HG03135 (cell line): ENCODE measurements around the gene MYL3.
A peak's percentile ranks its signal among the peaks of the same experiment; 100 is the strongest.

ENCODE experiments used
- ATAC-seq: cut with Tn5 transposase; IDR thresholded peaks from one replicate; pipeline ENCODE4 v1.9.1; 2021; ENCODE audit warnings: mild to moderate bottlenecking, moderate library complexity; ENCODE audit not compliant: unreplicated experiment

The MYL3 gene

DNA sequence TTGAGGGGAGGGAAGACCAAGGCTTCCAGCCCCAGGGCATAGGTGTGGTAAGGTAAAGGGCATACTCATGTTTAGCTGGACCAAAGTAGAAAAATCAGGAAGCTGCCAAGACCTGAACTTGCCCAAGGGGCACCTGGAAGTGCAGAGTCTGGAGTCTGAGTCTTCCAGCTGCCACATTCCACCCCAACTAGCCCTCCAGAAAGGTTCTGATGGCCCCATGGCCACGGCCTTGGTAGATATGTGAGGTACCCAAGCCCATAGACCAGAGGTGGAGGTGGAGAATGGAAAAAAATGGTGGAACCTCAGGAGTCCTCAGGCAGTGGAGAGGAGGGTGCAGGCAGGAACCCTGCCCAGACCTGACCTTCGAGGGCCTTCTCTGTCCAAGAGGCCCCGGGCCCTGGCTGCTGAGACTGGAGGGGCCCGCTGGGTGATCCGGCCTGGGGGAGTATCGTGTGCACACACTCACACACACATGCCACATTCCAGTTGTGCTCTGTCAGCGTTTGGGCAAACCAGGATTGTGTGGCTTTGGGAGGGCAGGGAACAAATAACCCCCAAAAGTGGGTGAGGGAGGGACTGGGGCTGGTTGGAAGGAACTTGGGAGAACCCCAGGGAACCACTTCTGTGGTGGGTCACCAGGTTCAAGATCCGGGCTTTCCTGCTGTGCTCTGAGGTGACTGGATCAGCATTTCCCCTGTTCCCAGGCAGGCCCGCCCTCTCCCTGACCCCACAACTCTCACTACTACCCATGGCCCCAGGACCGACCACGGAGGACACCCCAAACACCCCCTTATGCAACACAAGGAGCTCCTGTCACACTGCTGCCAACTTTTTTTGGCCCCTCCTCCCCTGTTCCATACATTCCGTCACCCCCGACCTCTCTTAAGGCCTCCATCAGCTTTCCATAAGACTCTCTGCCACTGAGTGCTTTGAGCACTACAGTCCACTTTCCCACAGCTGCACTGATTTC, 11.6 kb downstream of the MYL3 start:
- ATAC-seq, result no peak

DNA sequence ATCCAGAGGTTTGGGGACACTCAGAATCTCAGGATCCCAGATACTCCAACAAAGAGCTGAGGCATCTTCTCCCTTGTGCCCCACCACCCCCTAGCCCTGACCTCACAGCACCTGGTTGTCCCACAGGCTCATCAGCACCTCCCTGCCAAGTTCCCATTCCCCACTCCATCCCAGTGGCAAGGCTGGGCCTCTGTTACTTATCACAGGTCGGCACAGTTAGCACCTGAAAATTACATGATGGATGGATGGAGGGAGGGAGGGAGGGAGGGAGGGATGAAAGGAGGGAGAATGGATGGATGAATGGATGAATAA, 12.8 kb downstream of the MYL3 start:
- ATAC-seq, result no peak

DNA sequence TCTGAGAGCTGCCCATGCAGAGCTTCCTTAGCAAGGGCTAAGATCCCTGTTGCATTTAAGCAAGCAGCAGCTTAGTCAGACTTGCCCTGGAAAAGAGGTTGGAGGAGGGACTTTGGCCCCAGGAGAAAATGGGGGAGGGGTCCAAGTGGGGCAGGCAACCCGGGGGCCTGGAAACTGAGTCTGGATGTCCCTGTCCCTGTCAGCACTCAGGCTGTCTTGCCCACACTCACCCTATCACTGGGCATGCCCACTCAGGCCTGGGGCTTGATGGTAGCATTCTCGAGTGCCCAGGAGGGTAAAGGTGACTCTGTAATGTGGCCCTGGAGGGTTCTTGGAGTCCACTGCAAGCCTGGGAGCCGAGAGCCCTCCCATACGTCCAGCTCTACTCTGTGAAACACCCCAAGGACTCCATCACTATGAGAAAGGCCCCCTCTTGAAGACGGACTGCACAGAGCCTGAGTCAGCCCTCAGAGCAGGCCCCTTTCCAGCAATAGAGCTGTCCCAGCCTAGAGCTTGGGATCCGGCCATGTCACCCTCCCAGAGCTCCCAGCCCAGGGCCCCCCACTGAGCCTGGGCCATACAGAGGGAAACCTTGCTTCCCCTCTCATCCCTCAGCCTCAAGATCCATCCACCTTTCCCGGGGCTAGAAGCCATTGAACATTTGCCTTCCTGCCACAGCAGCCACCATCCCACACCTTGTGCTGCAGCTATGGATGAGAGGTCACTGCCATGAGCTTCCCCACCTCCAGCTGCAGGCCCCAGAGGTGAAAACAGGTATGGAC, 13.4 kb downstream of the MYL3 start:
- ATAC-seq, result no peak

DNA sequence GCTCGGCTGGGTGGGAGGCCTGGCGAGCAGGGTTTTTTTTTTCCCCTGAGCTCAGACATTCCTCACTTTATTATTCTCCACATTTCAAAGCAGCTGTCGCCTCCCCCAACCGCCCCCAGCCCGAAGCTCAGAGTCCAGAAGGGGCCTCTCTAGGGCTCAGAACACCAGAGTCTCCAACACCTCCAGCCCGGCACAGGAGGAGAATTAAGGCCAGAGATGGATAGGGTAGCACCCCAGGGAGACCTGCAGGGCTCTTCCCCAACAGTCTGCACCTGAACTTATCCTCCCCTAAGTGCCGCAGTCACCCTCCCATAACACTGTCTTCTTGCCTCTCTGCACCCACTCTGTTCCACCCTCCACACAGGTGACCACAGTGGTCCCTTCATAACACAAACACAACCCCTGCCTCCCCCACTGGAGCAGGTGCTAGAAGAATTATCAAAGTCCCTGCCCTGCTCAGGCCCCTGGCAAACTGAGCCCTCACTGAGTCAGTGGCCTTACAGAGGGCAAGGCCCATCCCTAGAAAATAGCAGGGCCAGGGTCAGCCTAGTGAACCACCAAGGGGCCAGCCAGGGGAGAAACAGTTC, 14.1 kb downstream of the MYL3 start:
- no peak for ATAC-seq

DNA sequence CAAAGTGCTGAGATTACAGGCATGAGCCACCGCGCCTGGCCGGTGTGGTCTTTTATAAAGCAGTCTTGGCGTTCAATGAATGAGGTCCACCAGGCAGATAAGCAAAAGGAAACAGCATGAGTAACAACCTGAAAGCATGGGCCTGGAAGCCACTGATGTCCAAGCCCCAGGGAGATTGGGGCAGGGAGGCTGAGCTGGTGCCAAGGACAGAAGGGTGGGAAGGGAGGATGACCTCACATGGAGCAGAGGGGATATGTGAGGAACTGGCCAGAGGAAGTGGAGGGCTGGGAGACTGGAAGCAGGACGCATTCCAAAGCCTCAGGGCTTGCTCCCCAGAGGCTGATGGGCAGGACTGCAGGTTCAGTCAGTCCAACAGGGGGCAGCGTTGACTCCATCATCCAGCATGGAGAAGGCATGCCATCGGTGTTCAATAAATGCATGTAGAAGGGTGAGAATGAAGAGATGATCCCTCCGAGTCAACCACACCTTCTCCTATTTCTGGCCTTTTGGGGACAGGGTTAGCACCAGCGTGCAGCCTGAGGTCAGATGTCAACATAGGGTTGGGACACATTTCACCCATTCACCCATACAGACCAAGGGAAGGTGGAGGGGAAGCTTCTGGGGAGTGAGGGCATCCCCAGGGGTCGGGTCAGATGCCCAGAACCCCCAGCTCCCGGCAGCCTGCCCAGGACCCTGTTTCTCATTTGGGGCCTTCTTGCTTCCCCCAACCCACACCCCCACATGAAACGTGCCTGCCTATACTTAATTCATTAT, 14.8 kb downstream of the MYL3 start:
- no peak for ATAC-seq

DNA sequence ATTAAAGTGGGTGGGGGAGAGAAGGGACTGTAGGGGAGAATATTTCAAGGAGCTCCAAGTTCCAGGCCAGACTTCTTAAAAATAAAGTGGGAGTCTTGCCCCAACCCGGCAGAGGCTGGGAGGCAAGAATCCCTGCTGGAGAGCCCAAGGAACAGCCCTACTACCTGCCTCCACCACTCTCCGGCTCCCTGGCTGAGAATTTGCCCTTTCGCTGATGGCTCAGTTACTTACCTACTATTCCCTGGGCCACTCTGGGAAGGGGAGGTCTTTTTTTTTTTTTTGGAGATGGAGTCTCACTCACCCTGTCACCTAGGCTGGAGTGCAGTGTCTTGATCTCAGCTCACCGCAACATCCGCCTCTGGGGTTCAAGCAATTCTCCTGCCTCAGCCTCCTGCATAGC, 15.5 kb downstream of the MYL3 start:
- no peak for ATAC-seq

DNA sequence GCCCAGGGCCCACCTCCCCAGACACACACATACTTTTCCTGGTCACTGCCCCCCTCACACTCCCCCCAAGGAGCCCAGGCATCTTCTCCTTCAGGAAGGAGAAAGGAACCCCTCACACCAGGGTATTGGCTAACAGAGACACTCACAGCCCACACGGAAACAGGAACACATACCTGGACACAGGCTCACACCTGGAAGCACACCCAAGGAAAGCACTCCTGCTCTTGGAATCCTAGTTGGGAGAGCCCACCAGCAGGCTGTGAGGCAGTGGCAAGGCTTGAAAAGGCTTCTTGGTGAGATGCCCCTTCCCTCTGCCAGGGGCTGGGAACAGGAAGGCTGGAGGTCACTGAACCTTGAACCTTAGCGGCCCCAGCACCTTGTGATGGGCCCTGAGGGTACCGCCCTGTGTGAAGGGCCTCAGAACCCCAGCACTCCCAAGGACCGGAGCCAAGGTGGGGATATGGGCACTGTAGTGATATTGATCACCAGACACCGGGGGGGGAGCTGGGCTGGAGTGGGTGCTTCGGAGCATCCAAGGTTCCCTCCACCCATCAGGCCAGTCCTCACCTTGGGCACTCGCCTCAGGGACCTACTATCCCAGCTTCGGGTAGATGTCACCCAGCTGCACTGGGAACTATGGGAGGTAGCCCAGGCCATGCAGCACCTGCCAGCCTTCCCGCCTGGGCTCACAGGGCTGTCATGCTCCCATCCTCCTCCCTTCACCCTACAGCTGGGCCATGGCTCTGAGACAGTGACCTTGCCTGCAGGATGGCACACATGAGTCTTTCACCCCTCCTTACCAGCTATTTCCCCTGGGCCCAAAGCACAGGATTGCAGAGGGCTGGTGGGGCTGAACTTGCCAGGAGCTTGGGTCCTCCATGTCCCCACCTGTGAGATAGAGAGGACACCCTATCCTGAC, 16.4 kb downstream of the MYL3 start:
- no peak for ATAC-seq

DNA sequence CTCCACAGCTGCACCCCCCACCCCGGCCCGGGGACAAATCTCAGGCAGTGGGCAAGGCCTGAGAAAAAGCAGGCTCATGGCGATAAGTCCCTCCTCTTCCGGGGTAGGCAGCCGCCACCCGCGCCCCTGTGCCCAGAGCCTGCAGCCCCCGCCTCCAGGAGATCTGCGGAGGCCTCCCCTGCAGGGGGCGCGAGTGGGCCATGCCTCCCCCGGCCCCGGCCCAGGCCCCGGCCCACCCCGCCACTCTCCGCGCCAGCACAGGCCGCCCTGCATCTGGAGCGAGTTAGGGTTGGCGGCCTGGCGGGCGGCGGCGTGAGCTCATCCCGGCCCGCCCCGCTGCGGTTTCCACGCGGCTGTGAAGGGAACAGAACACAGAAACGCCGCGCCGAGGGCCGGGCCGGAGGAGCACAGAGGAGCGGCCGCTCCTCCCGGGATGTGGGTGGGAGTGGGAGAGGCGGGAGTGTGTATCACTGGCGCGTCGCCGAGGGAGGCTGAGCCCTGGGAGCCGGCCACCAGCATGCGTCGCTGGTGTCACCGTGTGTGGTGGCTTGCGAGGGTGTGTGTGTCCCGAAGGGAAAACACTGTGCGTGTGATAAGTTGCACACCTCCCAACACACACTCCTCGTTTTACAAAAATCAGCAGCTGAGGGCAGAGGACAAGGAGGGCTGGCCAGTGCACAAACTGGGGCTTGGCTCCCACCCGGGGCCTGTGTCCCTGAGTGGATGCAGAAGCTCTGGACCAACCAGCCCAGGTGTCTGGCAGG, 17.2 kb downstream of the MYL3 start:
- ATAC-seq, result peak; percentile 75

DNA sequence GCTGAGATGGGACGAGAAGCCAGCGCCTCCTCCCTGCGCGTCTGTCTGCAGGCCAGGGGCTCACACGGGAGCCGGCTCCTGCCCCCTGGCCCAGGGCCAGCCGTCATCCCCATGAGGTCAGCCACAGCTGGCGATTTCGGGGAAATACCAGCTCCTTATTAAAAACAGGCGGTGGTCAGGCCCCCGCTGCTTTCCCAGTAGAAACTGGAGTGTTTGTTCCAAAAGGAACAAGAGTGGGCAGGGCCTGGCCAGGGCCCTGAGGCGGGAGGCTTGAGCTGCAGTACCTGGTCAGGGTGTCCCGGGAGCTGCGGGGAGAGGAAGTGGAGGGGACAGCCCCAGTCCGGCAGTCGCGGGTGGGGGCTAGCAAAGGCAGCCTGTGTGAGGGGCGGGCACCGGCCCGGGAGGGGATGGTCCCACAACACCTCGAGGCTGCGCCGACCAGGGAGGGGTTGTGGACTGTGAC, 17.8 kb downstream of the MYL3 start:
- peak; percentile 56 for ATAC-seq

DNA sequence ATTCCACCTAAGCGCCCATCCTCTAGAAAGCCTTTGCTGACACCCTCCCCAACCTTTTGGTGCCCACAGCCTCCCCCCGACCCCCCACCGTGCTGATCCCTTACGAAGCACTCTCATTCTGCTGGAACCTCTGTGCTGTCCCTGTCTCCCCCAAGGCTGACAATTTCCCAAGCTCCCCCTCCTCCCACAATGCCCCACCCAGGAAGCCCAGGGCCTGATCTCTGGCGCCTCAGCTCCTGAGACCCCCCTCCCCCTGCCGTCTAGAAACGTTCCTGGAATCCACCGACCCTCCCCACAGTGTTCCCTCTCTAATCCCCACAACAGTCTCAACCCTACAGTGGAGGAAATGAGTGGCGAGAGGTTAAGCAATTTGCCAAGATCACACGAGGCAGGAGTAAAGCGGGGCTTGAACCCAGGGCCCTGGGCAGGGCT, 18.3 kb downstream of the MYL3 start:
- ATAC-seq, result no peak

DNA sequence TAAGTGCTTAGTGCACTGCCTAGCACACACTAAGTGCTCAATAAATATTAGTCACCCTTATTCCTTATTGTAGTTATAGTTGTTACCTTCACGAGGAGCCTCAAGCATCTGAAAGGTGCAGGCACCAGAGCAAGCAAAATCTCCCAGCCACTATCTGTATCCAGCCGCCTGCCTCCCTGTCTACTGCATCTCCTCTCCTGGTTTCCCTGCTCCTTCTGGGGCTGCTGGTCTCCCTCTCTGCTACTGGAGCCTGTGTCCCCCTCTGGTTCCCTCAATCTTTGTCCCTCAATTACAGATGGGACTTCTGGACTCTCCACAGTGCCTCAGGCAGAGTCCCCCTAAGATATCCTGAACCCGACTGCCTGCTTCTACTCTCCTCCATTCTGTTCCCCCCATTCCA, 18.8 kb downstream of the MYL3 start:
- no peak for ATAC-seq

DNA sequence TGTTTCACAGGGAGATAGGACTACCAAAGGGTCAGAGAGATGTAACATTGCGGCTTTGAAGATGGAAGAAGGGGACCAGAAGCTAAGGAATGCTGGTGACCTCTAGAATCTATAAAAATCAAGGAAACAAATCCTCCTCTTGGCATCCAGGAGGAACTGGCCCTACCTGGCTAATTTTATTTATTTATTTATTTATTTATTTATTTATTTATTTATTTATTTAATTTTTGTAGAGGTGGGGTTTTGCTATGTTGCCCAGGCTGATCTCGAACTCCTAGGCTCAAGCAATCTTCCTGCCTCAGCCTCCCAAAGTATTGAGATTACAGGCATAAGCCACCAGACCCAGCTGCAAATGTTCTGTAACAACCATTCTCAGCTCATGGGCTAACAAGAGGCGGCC, 19.7 kb downstream of the MYL3 start:
- ATAC-seq, result no peak

DNA sequence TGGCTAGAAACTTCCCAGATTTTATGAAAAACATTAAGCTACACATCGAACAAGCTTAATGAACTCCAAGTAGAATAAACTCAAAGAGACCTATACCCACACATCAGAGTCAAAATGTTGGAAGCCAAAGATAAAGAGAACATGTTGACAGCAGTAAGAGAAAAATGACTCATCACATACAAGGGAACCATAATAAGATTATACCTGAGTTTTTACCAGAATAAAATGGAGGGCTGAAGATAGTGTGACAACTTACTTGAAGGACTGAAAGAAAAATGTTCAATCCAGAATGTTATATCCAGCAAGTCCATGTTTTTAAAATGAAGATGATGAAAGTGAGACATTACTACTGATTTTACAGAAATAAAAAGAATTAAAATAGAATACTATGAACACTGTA, 22.8 kb downstream of the MYL3 start:
- no peak for ATAC-seq

DNA sequence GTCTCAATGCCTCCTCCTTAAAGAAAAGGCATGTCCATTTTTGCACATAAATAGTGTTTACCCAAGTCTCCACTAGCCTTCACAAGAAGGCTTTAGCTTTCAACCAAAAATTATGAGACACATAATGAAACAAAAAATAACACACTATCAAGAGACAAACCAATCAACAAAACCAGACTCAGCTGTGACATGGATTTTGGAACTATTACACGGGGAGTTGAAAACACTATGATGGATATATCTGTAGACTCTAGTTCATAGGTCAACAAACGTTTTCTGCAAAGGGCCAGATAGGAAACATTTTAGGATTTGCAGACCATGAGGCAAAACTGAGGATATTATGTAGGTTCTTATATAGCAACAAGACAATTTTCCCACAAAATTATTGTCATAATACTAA, 24.9 kb downstream of the MYL3 start:
- no peak for ATAC-seq

DNA sequence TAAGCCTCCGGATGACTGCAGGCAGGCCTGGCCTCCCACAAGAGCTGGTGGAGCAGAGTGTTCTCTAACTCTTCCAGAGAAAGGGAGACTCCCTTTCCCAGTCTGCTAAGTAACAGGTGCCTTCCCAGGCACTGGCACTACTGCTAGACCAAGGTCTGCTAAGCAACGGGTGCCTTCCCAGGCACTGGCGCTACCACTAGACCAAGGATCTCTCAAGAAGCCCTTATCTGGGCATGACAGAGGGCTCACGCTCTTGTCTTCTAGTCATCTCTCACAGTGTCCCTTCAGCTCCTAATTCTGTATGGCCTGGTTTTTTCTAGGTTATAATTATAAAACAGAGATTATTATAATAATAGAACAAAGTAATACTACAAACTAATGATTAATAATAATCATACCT, 27.8 kb downstream of the MYL3 start:
- ATAC-seq, result no peak

DNA sequence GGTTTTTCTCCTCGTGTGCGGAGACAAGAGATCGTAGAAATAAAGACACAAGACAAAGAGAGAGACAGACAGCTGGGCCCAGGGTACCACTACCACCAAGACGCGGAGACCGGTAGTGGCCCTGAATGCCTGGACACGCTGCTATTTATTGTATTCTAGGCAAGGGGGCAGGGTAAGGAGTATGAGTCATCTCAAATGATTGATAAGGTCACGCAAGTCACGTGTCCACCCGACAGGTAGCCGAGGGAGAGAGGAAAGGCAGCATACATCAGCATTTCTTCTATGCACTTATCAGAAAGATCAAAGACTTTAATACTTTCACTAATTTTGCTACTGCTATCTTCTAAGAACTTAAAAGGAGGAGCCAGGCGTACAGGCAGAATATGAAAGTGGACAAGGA, 28.2 kb downstream of the MYL3 start:
- no peak for ATAC-seq

DNA sequence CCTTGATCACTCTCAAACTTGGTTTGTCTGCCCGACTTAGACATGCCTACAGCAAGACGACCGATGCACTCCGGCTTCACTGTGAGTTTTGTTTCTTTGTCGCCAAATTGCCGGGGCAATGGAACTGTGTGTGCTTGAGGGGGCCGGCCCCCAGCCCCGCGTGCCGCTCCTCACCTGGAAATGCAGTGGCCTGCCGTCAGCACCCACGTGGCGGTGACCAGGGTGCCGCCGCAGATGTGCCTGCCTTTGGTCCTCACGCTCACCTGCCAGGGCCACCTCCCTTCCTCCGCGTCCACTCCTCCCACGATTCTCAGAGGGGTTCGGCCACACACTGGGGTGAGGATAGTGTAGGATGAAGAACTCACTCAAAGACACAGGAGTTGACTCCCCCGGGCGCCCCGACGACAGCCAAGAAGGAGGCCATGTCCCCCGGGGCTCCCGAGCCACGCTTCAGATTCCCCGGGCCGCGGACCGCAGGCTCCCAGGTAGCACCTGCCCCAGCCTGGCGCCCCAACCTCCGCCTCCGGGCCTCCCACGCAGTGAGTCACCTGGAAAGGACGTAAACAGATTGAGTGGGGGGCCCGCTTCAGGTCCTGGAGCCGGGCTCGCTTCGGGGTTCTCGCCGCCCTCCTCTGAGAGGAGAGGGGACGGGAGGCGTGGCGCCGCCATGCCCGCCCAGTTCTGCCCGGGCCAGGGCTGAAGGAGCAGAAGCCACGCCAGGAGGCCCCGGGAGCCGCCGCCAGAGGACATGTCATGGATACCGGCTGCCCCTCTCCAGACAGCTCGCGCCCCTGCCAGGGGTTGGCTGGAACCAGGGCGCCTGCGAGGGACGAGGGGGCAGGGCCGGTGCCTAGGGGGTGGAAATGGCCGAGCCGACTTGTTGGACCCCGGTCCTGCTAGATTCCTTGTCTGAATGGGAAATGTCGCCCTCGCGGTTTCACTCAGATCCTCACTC, 29.6 kb downstream of the MYL3 start:
- no peak for ATAC-seq

DNA sequence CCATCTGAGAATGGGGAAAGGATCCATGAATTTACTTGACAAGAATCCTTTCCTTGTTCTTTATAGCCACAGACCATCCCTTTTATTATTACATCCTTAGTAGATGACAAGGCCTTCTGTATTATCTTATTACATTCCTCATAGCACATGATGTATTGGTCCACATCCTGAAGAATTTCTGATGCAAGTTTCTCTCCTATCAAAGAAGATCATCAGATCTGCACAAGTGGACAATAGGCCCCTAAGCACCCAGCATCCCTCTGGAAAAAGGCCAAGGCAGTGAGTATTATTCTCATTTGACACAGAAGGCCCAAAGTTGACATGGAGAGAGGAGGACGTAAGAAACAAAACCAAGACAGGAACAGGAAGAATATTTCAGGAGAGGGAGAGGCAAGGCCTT, 31.4 kb downstream of the MYL3 start:
- ATAC-seq, result no peak
